Psoas muscle (tissue), 8 donors: Measurements from ENCODE around the gene ACP4. TPM values are rescaled to one million over a fixed set of nuclear protein-coding genes. Genes with fewer than 3 reads are reported as not detected.
"Not testable (repeated sequence)": the region's sequence is repeated elsewhere in the genome, so short reads cannot be mapped to it uniquely, and the experiment has no call there.

Experiments
- ATAC-seq, 4 donors: fragments of 200-7000 bp; cut with Tn5 transposase; one replicate each; pipeline ENCODE4 v1.9.1; 2020; ENCODE audit warnings: moderate library complexity in 3 of 4, mild to moderate bottlenecking in 2 of 4
- DNase-seq, 2 donors: peaks; one replicate each; pipeline ENCODE4 v3.0.0-alpha.2; 2020
- H3K27ac ChIP-seq: fragments of 200-600 bp; one replicate; pipeline ENCODE4 v1.8.0; 2022
- H3K27me3 ChIP-seq, 3 donors: fragments of 200-600 bp in 1 of 3; one replicate each; pipeline versions ENCODE4 v1.6.1 to v1.8.0; 2013 to 2022; ENCODE audit warnings: low read length in 2 of 3, mild to moderate bottlenecking in 2 of 3, moderate library complexity in 1 of 3; ENCODE audit not compliant: insufficient read depth in 3 of 3
- H3K36me3 ChIP-seq, 2 donors: fragments of 200-600 bp in 1 of 2; one replicate each; pipeline versions ENCODE4 v1.6.1 to v1.8.0; 2013 to 2022; ENCODE audit warnings: low read depth in 1 of 2, mild to moderate bottlenecking in 1 of 2, moderate library complexity in 1 of 2; ENCODE audit not compliant: insufficient read depth in 1 of 2
- H3K4me1 ChIP-seq: fragments of 200-600 bp; one replicate; pipeline ENCODE4 v1.8.0; 2022
- H3K4me3 ChIP-seq: fragments of 200-600 bp; one replicate; pipeline ENCODE4 v1.8.0; 2022; ENCODE audit warnings: mild to moderate bottlenecking
- H3K9me3 ChIP-seq: fragments of 200-600 bp; one replicate; pipeline ENCODE4 v1.8.0; 2022
- WGBS, 3 donors: extraction: QIAGEN DNeasy Blood & Tissue Kit; methylation state at CpG; one replicate each; pipeline versions ENCODE4 v1.1.6 to v1.1.7; 2013; 5-methylcytosine and 5-hydroxymethylcytosine counted together
- intact Hi-C, 2 donors: fragments of 100-400 bp; cut with DNase I; formaldehyde crosslinking; loops; one replicate each; pipeline versions ENCODE4 v1.11.0 to v1.14.2; 2022
- polyA plus RNA-seq, 3 donors: library from polyadenylated mRNA; stranded (reverse); fragments of 200-250 nt; gene quantifications; one replicate each; pipeline ENCODE4 v1.2.3, GENCODE V29; 2013
- total RNA-seq, 4 donors: library from RNA; stranded (reverse); fragmentation: NEBNext Ultra II Directional in 2 of 4; extraction: Animal tissue kit (Norgen Biotek cat#: 25700) in 2 of 4; gene quantifications; one replicate each; pipeline versions ENCODE4 v1.2.1 to v1.2.4, GENCODE V29; 2021 to 2023
- TF ChIP-seq, protein P1 (sequence below): fragments of 200-600 bp; IDR thresholded peaks from one replicate; pipeline ENCODE4 v1.8.0; 2022; ENCODE audit warnings: antibody characterized with exemption
- donor health status: healthy with polysubstance abuse.
- donor health status: DM: no; HTN: no; CAD: no; lungs with moderate emphysema.
- donor health status: Bipolar disorder and iron deficiency.
- donor health status: healthy.
- donor health status: DM: yes; HTN: yes; CAD: no.
- donor health status: DM: no; HTN: no; CAD: no.
- donor health status: DM: no; HTN: no; CAD: no.
- donor health status: DM: yes; HTN: yes; CAD: no.

The ACP4 gene
- total and polyA plus RNA-seq, 7 donors: not detected

DNA sequence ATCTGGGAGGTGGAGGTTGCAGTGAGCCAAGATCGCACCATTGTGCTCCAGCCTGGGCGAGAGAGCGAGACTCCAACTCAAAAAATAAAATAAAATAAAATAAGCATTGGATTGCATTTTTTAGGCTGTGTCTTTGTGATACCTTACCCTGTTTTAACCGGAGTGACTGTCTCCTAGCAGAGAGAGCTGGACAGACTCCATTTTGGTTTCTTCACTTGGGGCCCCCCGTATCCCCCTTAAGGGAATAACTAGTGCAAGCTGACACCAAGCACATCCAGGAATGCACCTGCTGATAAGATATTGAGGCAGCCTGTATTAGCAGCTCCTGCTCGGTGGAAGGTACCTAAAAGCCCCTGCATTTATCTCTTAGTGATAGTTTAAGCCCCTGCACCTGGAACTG lies 40.7 kb upstream of the ACP4 start:
- Histone ChIP-seq H3K4me1 (no peaks in the 10 kb centered on the region), H3K27ac (no peak overlapping the region), H3K4me3 (no peak overlapping the region), H3K36me3 (no peaks in the 10 kb centered on the region), H3K27me3 (peaks cover 0 to 3% (median 0%) of the 10 kb centered on the region in 3 donors), H3K9me3 (no peaks in the 10 kb centered on the region)
- TF ChIP-seq, protein P1, sequence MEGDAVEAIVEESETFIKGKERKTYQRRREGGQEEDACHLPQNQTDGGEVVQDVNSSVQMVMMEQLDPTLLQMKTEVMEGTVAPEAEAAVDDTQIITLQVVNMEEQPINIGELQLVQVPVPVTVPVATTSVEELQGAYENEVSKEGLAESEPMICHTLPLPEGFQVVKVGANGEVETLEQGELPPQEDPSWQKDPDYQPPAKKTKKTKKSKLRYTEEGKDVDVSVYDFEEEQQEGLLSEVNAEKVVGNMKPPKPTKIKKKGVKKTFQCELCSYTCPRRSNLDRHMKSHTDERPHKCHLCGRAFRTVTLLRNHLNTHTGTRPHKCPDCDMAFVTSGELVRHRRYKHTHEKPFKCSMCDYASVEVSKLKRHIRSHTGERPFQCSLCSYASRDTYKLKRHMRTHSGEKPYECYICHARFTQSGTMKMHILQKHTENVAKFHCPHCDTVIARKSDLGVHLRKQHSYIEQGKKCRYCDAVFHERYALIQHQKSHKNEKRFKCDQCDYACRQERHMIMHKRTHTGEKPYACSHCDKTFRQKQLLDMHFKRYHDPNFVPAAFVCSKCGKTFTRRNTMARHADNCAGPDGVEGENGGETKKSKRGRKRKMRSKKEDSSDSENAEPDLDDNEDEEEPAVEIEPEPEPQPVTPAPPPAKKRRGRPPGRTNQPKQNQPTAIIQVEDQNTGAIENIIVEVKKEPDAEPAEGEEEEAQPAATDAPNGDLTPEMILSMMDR: no peak
- intact Hi-C loops: no loop called here
- no peak for DNase-seq
- 61 to 63% (median 61%) methylated on average over 6 of the region's 6 CpGs for WGBS, 3 donors
- no peak for ATAC-seq

DNA sequence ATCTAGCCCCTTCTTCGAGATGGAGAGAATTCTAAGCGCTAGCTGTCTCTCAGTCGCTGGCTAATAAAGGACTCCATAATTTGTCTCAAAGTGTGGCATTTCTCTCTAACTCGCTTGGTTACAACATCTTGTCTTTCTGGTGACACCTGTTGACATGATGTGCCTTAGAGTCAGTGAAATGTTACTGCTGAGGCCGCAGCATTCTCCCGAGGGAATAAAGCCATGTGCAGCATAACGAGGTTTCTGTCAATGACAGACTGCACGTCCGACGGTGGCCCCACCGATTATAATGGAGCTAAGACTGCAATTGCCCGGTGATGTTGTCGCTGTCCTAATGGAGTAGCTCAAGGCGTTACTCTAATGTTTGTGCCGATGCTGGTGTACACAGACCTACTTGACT lies 40.2 kb upstream of the ACP4 start:
- H3K36me3 ChIP-seq: no peaks in the 10 kb centered on the region
- no peak overlapping the region for H3K4me3 ChIP-seq
- intact Hi-C loops: no loop called here
- DNase-seq: no peak
- H3K4me1 ChIP-seq: no peaks in the 10 kb centered on the region
- no peak for ATAC-seq
- peaks cover 0 to 3% (median 0%) of the 10 kb centered on the region in 3 donors for H3K27me3 ChIP-seq
- TF ChIP-seq, protein P1: no peak
- no peaks in the 10 kb centered on the region for H3K9me3 ChIP-seq
- WGBS, 3 donors: 46 to 53% (median 47%) methylated on average over 15 of the region's 15 CpGs
- H3K27ac ChIP-seq: no peak overlapping the region

DNA sequence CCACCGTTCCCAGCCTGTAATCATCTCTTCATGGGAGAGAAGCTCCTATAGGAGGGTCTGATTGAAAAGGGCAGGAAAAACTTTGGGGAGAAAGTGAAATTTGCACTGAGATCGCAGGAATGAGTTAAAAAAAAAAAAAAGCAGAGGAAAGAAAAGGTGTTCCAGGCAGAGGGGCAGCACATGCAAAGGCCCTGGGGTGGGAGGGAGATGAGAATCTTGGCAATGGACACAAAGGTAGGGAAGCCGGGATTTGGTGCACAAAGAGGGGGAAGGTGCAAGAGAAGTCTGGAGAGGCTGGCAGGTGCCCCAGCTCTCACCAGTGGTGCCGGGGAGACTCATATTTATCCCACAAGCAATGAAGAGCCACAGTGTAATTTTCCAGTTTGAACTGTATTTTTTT lies 36.3 kb upstream of the ACP4 start:
- intact Hi-C loops: no loop called here
- Histone ChIP-seq H3K9me3 (no peaks in the 10 kb centered on the region), H3K36me3 (no peaks in the 10 kb centered on the region), H3K4me3 (no peak overlapping the region), H3K27me3 (no peaks in the 10 kb centered on the region), H3K27ac (no peak overlapping the region), H3K4me1 (no peaks in the 10 kb centered on the region)
- WGBS, 3 donors: 71 to 90% (median 74%) methylated on average over 4 of the region's 4 CpGs
- ATAC-seq: no peak
- TF ChIP-seq, protein P1: no peak
- no peak for DNase-seq

DNA sequence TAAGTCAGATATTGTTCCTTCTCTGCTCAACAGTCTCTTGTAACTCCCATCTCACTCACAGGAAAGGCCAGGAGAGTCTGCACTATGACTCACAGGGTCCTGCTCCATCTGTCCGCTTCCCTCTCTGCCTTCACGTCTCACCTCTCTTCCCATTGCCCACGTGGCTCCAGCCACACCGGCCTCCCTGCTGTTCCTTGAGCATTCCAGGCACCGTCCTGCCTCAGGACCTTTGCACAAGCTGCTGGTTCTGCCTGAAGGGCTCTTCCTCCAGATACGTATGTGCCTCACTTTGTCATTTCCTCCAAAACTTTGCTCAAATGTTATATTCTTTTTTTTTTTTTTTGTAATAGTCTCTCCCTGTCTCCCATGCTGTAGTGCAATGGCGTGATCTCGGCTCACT lies 34.0 kb upstream of the ACP4 start:
- H3K9me3 ChIP-seq, H3K36me3 ChIP-seq, H3K27ac ChIP-seq, H3K27me3 ChIP-seq, H3K4me1 ChIP-seq, H3K4me3 ChIP-seq, ATAC-seq, intact Hi-C loops, DNase-seq: not testable (repeated sequence)
- 60 to 69% (median 63%) methylated on average over 8 of the region's 8 CpGs for WGBS, 3 donors

DNA sequence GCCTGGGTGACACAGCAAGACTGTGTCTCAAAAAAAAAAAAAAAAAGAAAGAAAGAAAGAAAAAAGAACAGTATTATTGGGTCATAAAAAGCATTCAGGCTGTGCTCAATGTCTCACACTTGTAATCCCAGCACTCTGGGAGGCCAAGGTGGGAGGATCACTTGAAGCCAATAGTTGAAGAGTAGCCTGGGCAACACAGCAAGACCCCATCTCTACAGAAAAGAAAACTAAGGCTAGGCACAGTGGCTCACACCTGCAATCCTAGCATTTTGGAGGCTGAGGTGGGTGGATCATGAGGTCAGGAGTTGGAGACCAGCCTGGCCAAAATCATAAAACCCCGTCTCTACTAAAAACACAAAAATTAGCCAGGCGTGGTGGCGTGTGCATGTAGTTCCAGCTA lies 32.6 kb upstream of the ACP4 start:
- H3K4me3 ChIP-seq, H3K9me3 ChIP-seq, H3K4me1 ChIP-seq, ATAC-seq, H3K36me3 ChIP-seq, intact Hi-C loops, H3K27me3 ChIP-seq, H3K27ac ChIP-seq, DNase-seq: not testable (repeated sequence)
- WGBS, 3 donors: 80 to 92% (median 89%) methylated on average over 3 of the region's 3 CpGs

DNA sequence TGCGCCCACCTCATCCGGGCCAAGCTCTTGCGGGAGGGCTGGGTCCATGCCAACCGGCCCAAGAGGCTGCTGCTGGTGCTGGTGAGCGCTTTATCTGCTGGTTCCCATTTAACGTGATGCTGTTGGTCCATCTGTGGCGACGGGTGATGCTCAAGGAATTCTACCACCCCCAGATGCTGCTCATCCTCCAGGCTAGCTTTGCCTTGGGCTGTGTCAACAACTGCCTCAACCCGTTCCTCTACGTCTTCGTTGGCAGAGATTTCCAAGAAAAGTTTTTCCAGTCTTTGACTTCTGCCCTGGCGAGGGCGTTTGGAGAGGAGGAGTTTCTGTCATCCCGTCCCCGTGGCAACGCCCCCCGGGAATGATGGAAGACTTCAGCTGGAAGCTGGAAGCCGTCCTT lies 31.1 kb upstream of the ACP4 start:
- not testable (repeated sequence) for ATAC-seq, H3K4me1 ChIP-seq, DNase-seq

More for the DNA sequence above, 31.1 kb upstream of the ACP4 start:
- intact Hi-C loops, H3K4me3 ChIP-seq, H3K9me3 ChIP-seq, H3K27me3 ChIP-seq, H3K27ac ChIP-seq, H3K36me3 ChIP-seq: not testable (repeated sequence)
- WGBS, 3 donors: 71 to 82% (median 76%) methylated on average over 11 to 18 of the region's 18 CpGs
